ENCODE results near the gene CSNK2B.

Gene CSNK2B

GRCh38 chr6:31710523-31711219 is 44.8 kb downstream of the CSNK2B start:
- H3K4me3 ChIP-seq (ENCODE audit: low read depth, low read length) = no peak overlapping the region
- TF ChIP-seq MYC (IDR thresholded peaks at IDR 0.05; ENCODE audit: low read depth, low read length) = no peak
- TF ChIP-seq, protein P1, sequence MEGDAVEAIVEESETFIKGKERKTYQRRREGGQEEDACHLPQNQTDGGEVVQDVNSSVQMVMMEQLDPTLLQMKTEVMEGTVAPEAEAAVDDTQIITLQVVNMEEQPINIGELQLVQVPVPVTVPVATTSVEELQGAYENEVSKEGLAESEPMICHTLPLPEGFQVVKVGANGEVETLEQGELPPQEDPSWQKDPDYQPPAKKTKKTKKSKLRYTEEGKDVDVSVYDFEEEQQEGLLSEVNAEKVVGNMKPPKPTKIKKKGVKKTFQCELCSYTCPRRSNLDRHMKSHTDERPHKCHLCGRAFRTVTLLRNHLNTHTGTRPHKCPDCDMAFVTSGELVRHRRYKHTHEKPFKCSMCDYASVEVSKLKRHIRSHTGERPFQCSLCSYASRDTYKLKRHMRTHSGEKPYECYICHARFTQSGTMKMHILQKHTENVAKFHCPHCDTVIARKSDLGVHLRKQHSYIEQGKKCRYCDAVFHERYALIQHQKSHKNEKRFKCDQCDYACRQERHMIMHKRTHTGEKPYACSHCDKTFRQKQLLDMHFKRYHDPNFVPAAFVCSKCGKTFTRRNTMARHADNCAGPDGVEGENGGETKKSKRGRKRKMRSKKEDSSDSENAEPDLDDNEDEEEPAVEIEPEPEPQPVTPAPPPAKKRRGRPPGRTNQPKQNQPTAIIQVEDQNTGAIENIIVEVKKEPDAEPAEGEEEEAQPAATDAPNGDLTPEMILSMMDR (IDR thresholded peaks at IDR 0.05; ENCODE audit: low read depth, low read length) = no peak
- no peak for TF ChIP-seq MAX (IDR thresholded peaks at IDR 0.05; ENCODE audit: low read depth, low read length)
- TF ChIP-seq POLR2A (IDR thresholded peaks at IDR 0.05; ENCODE audit: extremely low read depth, insufficient read length) = no peak
- DNase-seq (ENCODE audit: low read depth) = no peak

DNA sequence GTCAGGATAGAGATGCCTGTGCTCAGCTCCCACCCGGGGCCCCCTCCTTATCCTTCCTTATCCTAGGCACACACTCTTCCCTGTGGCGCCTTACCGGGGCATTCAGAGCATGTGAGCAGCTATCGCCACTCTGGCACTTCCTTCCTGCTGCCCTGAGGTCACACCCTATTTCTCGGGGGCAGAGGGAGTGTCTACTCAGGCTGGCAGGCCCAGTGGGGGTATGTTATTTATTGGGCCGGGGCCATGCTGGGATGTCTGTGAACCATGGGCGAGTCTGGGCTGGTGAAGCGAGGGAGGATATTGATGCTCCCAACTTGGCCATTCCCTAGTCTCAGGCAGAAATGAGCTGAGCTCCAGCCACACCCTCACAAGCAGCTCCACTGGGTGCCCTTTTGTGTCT is 45.4 kb downstream of the CSNK2B start:
- DNase-seq (ENCODE audit: low read depth) = peak; percentile 37
- TF ChIP-seq, protein P1 (IDR thresholded peaks at IDR 0.05; ENCODE audit: low read depth, low read length) = no peak
- H3K4me3 ChIP-seq (ENCODE audit: low read depth, low read length) = no peak overlapping the region

DNA sequence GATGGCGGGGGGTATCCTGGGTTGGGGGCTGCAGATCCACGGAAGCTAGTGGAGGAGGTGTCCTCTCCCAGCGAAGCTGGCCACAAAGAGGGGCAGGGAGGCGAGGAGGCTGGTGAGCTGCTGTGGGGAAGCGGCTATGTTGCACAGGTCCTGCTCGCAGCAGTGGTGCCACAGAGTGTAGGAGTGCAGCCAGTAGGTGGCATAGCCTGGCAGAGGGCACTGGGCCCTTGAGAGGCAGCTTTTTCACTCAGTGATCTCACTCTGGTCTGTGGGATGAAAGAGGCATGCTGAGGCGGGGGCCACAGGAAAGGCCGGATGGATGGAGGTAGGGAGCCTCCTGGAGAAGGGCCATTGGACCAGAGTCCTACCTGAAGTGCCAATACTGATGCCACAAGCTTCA is 46.4 kb downstream of the CSNK2B start:
- no peak for TF ChIP-seq POLR2A (IDR thresholded peaks at IDR 0.05; ENCODE audit: extremely low read depth, insufficient read length)
- TF ChIP-seq MYC (IDR thresholded peaks at IDR 0.05; ENCODE audit: low read depth, low read length) = no peak
- TF ChIP-seq MAX (IDR thresholded peaks at IDR 0.05; ENCODE audit: low read depth, low read length) = no peak
- TF ChIP-seq, protein P1 (IDR thresholded peaks at IDR 0.05; ENCODE audit: low read depth, low read length) = no peak
- no peak for DNase-seq (ENCODE audit: low read depth)
- H3K4me3 ChIP-seq (ENCODE audit: low read depth, low read length) = no peak overlapping the region

DNA sequence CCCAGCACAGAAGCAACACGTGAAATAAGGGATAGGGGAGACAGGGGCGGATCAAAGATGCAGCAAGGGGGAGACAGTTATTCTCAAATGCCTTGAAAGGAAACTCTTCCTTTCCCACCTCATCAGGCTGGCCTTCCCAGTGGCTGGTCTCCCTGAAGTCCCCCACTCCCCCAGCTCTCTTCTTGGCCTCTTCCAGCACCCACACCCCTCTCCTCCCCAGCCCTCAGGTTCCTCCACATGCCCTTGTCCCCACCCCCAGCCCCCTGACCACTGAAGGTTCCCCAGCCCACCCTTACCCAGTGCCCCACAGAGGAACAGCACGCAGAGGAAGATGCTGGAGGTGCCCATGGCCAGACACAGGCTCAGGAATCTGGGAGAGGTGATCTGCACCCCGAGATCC is 47.6 kb downstream of the CSNK2B start:
- DNase-seq (ENCODE audit: low read depth) = no peak
- H3K4me3 ChIP-seq (ENCODE audit: low read depth, low read length) = no peak overlapping the region
- TF ChIP-seq, protein P1 (IDR thresholded peaks at IDR 0.05; ENCODE audit: low read depth, low read length) = no peak
- TF ChIP-seq MAX (IDR thresholded peaks at IDR 0.05; ENCODE audit: low read depth, low read length) = no peak
- no peak for TF ChIP-seq POLR2A (IDR thresholded peaks at IDR 0.05; ENCODE audit: extremely low read depth, insufficient read length)
- TF ChIP-seq MYC (IDR thresholded peaks at IDR 0.05; ENCODE audit: low read depth, low read length) = no peak

- H3K4me3 ChIP-seq (ENCODE audit: low read depth, low read length) = no peak overlapping the region
- no peak for TF ChIP-seq MYC (IDR thresholded peaks at IDR 0.05; ENCODE audit: low read depth, low read length)
- no peak for TF ChIP-seq POLR2A (IDR thresholded peaks at IDR 0.05; ENCODE audit: extremely low read depth, insufficient read length)
- TF ChIP-seq, protein P1 (IDR thresholded peaks at IDR 0.05; ENCODE audit: low read depth, low read length) = no peak
- no peak for TF ChIP-seq MAX (IDR thresholded peaks at IDR 0.05; ENCODE audit: low read depth, low read length)
- DNase-seq (ENCODE audit: low read depth) = no peak
Observed at GRCh38 chr6:31713991-31714684, 48.3 kb downstream of the CSNK2B start.

All from NB4 (cell line).